DMS153 (cell line): ENCODE measurements around the gene CAMTA1.

Source experiments
- DNase-seq: peaks from one replicate; lab custom pipeline; 2025; lab: John Stamatoyannopoulos, UW

Gene CAMTA1

GRCh38 chr1:6979003-6979613 lies 193.9 kb downstream of the CAMTA1 start:
- no peak for DNase-seq

- DNase-seq = no peak
Observed at GRCh38 chr1:6981595-6981994, 196.3 kb downstream of the CAMTA1 start.

DNA sequence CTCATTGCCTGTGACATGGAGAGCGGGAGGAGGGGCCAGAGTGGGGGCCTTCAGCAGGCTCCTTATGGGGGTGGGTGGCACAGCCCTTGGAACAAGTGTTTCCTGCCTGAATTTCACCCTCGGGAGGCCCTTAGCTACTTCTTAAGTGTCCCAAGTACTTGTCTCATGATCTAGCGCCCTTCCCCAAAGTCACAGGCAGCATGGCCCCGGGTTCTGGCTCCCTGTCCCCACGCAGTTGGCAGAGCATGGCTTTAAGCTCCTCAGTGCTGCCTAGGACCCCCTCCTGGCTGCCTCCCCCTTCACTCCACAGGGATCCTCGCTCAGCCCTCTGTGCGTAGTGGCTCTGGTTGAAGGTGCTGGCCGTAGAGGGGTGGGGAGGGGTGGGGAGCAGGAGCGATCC lies 197.2 kb downstream of the CAMTA1 start:
- DNase-seq = no peak

- no peak for DNase-seq
Observed at GRCh38 chr1:6982860-6983259, 197.6 kb downstream of the CAMTA1 start.

GRCh38 chr1:6984536-6984935 lies 199.3 kb downstream of the CAMTA1 start:
- no peak for DNase-seq

DNA sequence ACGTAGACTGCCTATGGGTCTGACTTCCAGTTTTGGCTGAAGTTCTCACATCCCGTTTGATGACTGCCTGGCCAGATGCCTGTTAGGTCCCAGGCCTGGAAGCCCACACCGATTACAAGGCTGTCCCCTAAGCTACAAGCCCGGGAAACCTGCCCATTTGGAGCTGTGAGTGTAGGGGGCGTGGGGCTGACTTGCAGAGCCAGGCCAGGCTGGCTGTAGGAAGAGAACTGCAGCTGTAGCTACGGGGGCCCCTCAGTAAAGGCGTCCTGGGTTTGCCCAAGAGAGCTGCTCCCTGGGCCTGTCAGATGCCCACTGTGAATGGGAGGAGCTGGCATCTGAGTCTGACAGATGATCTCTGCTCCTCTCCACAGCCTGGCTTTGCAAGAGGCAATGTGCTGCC lies 199.7 kb downstream of the CAMTA1 start:
- no peak for DNase-seq

DNA sequence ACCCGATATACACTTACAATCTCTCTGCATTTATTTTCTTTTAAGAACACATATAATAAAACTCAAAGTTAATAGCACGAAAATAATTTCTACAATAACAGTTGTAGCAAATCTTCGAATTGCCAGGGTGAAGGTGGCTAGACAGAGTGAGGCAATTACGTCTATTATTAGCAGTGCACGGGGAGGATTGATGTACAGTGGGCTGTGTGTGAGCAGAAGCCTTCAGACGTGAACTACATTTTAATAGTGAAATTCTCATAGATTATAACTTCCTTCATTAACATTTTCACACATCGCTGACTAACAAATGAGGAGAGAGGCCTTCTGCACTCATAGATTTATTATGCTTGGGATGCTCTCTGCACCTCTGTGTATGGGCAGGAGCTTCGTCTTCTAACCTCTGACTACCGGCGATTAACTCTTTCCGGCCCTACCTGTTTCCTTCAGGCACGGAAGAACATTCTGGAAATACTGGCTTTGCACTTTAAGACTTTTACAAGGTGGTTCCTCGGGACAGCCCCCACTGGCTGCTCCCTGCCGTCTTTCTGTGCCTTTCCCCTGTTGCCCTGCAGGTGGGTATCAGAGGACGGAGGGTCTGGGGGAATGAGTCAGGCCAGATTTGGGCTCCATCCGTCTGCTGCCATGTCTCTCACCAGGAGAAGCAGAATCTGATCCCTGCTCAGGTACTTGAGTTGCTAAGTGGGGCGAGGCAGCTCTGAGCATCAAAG lies 200.5 kb downstream of the CAMTA1 start:
- no peak for DNase-seq

DNA sequence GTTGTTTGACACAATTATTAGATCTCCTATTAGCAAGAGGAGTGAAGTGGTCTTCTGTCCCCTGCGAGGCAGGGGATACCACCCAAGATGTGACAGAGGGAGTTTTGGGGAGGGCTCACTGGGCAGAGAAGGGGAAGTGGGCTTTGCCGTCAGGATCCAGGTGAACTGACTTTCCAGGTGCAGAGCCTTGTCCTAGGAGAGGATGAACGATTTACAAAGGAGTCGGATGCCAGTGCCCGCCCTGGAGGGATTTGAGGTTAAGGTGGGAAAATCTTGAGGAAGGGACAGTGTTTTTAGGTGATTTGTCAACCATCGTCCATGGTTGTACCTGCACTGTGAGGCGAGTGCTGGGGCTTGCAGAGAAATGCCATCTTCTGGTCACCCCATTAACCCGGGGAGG lies 201.0 kb downstream of the CAMTA1 start:
- no peak for DNase-seq

DNA sequence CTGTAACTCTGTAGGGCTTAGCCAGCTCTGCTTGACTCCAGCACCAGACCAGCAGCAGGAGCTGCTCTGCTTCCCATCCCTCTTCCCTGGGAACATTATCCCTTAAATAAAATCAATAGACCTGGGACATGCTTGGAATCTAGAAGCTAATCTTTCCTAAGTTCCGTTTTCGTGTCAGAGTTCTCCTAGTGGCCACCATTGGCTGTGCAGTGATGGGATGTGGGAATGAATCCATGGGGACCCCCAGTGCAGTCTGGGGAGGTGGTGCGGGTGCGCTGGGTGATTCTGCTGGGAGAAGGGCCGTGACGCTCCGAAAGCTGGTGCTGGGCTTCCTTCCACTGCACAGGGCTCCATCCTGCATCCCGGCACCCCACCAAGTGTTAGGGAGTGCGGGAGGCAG lies 202.7 kb downstream of the CAMTA1 start:
- DNase-seq = no peak

DNA sequence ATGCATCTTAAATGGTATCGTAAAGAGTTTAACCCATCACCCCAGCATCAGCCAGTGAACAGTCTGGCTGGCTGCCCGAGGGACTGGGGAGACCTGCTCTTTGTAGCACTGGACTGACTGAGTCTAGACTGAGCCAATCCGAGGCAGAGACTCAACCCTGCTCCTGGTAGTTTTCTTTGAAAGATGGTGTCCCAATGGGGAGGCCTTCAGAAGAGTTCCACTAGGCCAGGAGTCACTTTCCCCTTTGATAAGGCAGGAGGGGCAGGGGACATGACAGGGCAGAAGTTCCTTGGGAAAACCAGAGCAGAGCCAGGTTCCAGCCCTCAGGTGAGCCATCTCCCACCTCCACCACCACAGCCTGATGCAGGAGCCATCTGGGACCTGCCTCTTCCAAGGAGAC lies 203.5 kb downstream of the CAMTA1 start:
- no peak for DNase-seq

DNA sequence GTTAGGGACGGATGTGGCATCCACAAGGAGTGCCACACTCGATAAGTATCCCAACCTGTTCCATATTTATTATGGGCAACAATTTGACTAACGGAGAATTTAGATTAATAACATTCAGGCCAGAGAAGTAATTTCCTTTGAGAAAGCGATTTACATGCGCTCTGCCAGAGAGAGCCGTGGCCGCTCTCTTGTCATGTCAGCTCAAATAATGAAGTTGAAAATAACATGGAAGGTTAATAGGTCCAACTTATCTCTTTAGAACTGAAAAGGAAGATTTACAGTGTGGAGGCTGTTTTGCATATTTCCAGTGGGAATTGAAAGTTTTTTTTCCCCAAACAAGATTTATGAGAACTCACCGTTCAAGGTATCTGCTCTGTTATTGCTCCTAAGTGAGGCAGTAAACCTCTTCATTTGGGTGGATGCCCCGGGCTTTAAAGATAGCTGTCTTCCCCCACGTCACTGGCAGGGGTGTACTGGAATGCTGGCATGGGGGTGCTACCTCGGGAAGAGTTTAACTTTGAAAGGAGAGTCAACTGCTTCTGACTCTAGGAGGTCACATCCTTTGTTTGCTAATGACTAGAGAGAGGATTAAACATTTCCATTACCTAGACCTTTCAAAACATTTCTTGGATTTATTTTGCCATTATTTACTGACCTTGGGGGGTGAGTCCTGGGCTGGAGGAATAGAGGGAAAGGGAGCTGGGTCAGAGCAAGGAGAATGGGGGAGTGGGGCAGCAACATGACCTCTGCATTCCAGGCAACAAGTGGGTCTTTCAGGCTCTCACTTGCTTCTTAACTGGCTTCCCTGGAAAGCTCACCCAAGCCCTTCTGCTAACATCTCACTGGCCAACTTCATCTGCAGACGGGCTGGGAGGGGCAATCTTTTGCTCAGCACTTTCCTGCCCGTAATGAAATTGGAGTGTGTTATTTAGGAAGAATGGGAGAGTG lies 204.2 kb downstream of the CAMTA1 start:
- no peak for DNase-seq

DNA sequence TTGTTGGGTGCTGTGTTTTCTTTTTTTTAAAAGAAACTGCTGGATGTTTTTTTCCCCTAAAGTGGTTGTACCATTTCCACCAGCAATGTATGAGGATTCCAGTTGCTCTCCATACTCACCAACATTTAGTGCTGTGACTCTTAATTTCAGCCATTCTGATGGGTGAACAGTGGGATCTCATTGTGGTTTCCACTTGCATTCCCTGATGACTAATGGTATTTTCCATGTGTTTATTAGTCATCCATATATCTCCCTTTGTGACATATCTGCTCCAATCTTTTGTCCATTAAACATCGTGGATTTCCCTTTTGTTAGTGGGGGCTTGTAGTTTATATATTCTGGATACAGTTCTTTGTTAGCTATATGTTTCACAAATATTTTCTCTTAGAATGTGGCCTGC lies 206.0 kb downstream of the CAMTA1 start:
- DNase-seq = no peak

DNA sequence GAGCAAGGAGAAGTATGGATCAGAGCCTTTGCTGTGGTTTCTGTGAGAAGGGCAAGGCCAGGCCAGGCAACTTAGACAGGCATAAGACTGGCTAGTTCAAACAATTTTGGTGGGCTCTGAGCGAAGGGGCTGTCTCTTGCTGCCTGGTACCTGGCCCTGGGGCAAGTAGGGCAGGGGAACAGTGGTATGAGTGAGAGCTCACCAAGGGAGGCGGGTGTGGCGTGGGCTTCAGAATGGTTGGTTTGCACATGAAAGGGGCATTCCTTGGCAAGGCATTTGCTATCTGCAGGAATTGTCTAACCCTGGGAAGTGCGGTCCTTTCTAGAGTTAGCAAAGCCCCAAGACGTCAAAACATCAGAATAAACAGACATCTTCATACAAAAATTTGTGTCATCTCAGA lies 210.5 kb downstream of the CAMTA1 start:
- DNase-seq = no peak

GRCh38 chr1:6996371-6996770 lies 211.1 kb downstream of the CAMTA1 start:
- DNase-seq = no peak

- no peak for DNase-seq
Observed at GRCh38 chr1:6996866-6997265, 211.6 kb downstream of the CAMTA1 start.

DNA sequence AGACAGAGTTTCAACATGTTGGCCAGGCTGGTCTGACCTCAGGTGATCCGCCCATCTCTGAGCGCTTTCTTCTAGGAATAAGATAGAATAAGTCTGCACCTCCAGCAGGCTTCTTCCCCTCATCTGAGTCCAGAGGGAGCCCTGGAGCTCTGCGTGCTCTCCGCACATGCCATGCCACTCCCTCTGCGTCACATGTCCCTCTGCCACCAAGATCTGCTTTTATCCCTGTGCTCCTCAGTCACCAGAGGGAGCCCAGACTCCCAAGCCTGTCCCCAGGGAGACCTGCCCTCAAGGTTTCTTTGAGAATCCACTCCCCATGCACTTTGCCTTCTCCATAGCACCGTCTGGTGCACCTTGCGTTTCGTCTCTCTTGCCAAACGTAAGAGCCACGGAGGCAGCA lies 213.0 kb downstream of the CAMTA1 start:
- DNase-seq = no peak

DNA sequence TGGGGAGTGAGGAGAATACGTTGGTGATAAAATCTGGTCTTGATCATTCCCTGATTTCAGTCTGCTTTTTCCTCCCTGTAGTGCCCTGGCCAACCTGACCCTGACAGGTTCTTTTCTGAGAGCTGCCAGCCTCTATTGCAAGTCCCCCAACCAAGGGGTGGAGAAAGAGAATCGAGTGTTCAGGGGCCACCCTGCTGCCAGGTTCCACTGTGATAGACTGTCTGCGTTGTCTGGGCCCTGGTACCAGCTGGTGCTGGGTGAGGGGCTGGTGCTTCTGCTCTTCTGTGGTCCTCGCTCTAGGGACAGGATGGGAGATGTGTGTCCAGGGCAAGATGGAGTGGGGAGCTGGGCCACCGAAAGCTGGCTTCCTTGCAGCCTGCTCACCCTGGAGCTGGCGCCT lies 214.6 kb downstream of the CAMTA1 start:
- DNase-seq = no peak

GRCh38 chr1:7000720-7001119 lies 215.5 kb downstream of the CAMTA1 start:
- DNase-seq = no peak

GRCh38 chr1:7002728-7003127 lies 217.5 kb downstream of the CAMTA1 start:
- no peak for DNase-seq

GRCh38 chr1:7003676-7004075 lies 218.4 kb downstream of the CAMTA1 start:
- no peak for DNase-seq

DNA sequence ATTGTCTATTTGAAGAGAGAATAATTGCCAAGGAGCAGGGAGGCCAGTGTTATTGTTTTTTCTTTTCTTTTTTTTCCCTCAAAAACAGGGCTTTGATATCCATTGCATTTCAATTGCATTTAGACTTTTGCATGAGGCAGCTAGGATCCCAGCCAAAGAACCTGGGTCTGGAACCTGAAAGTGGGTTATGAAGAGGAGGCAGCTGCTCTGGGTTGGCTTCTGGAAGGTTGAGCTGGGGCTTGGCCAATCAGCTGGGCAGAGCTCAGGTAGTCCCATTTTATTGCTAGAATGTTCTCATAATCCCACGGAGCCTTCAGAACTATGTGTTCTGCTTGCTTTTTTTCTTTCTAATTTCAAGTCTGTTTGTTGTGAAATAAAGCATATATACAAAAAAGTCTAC lies 218.9 kb downstream of the CAMTA1 start:
- DNase-seq = no peak

DNA sequence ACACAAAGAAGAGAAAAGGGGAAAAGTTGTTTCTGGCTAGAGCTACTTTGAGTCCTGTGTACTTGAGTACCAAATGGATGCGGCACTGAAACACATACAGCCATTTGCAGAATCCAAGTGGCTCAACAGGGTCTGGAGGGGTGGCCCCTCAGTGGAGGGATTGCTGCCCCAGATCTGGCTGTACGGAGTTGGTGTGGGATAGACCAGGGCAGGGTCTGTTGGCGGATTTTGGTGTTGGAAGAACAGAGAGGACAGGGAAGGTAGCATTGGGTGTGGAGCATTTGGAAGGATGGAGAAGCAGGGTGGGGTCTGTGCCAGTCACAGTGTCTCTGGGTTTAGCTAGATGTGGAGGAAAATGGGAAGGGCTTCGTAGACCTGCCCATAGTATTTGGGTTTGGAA lies 220.5 kb downstream of the CAMTA1 start:
- DNase-seq = no peak
